Germinal center (tissue), 1 donor: ENCODE measurements around the gene WIF1.

Source experiments
- DNase-seq: peaks from one replicate; pipeline ENCODE4 v3.0.0; 2012; ENCODE audit warnings: mixed read lengths, low spot score

The WIF1 gene

GRCh38 chr12:65022960-65023359 is 98.1 kb downstream of the WIF1 start:
- DNase-seq = no peak

- DNase-seq = no peak
Observed at GRCh38 chr12:65022421-65022820, 98.7 kb downstream of the WIF1 start.

GRCh38 chr12:65019696-65020234 is 101.3 kb downstream of the WIF1 start:
- DNase-seq = no peak

- no peak for DNase-seq
Observed at GRCh38 chr12:65016881-65017650, 104.0 kb downstream of the WIF1 start.

- DNase-seq = no peak
Observed at GRCh38 chr12:65015850-65016249, 105.3 kb downstream of the WIF1 start.

GRCh38 chr12:65014504-65015271 is 106.4 kb downstream of the WIF1 start:
- no peak for DNase-seq

GRCh38 chr12:65010437-65010836 is 110.7 kb downstream of the WIF1 start:
- DNase-seq = no peak

GRCh38 chr12:65005716-65006115 is 115.4 kb downstream of the WIF1 start:
- DNase-seq = no peak

GRCh38 chr12:65004270-65004669 is 116.8 kb downstream of the WIF1 start:
- no peak for DNase-seq
